NCI-H1048 (cell line): ENCODE data around the gene RHCG.

Experiments
- DNase-seq: peaks from one replicate; lab custom pipeline; 2025; lab: John Stamatoyannopoulos, UW

Gene RHCG

DNA sequence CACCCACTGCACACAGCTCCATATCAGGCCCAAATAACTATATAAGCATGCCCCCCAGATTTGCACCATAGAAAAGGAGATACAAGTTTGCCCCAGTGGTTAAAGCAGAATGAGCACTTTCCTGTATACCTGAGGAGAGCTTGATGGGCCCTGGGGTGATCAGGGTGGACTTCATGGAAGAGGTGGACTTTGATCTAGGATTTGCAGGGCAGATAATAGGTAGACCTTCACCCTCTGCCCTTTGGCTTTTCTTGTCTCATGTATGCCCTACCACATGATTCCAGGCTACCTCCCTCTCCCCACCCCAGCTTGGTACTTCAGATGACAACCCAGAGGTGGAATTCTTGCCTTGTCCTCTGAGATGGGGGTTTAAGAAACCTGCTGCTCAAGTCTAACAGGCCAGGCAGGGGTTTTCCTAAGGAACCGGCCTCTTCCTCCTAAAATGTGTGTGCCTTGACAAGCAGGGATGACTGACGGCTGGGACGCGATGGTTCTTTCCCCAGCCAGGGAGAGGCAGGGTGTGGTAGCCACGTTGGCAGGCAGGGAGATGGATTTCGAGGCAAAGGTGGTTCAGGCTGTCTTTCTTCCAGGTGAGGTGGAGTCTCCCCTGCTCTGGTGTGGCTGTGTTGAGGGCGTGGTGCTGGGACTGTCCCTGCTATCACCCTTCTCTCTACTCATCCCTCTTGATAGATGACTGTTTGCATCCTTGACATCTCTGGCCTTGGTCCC, 6.6 kb upstream of the RHCG start:
- no peak for DNase-seq

GRCh38 chr15:89501646-89502045, 5.3 kb upstream of the RHCG start:
- DNase-seq, result no peak

DNA sequence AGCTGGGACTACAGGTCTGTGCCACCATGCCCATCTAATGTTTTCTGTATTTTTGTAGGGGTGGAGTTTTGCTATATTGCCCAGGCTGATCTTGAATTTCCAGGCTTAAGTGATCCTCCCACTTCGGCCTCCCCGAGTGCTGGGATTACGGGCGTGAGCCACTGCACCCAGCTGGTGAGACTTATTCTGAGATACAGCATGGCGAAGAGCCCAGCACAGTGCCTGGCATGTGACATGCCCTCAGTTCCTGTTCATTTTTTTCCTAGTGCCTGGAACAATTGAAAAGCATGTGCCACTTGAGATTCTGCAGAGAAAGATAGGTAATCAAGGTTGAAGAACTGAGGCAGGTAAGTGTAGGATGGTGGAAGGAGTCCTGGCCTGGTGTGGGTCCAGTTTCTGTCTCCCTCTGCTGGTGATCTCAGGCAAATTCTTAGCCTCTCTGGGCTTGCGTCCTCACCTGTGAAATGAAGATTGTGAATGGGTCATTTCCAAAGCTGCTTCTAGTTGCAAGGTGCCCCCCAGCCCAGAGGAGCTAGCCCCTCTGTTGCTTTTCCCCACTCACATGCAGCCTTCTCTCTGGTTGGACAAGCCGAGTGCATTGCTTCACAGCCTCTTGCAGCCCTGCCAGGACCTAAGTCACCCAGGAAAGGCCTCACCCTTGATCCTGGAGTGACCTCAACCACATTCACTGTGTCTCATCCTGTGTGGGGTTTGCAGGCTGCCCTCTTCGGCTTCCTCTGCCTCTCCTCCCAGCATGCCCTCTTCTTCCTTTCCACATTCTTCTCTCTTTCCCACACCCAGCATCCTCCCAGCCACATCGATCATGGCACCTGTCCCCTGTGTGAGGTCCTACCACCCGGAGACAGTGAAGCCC, 4.3 kb upstream of the RHCG start:
- no peak for DNase-seq

GRCh38 chr15:89499156-89499555, 2.8 kb upstream of the RHCG start:
- no peak for DNase-seq

DNA sequence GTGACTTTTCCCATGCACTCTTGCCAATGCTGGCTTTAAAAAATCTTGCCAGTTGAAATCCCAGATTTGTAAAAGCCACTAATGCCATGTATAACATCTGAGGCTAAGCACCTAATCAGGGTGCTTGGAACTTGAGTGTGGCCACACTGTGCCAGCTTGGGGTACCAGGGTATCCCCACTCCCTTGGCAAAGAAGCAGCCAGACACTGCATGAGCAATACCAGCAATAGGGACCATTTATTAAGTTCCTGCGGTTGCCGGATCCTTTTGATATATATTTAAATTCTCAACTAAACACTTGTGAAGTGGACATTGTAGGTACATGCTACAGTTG, 2.2 kb upstream of the RHCG start:
- no peak for DNase-seq

DNA sequence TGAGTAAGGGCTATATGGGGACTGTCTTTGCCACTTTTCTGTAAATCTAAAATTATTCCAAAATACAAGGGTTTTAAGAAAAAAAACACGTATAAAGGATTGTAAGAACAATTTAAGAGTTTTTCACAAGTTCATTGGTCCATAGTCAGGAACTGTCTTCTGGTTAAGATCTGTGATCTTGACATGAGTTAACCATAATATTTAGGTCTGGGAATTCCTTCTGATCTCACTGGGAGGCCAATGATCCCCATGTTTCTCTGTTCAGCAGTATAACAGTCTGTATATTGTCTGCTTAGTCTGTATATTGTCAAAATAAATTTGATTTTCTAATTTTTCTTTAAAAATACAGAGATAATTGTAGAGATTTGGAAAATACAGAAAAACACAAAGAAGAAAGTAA, 848 bp upstream of the RHCG start:
- DNase-seq, result no peak

- DNase-seq, result no peak
Measured at GRCh38 chr15:89495638-89496145, 691 bp downstream of the RHCG start.

DNA sequence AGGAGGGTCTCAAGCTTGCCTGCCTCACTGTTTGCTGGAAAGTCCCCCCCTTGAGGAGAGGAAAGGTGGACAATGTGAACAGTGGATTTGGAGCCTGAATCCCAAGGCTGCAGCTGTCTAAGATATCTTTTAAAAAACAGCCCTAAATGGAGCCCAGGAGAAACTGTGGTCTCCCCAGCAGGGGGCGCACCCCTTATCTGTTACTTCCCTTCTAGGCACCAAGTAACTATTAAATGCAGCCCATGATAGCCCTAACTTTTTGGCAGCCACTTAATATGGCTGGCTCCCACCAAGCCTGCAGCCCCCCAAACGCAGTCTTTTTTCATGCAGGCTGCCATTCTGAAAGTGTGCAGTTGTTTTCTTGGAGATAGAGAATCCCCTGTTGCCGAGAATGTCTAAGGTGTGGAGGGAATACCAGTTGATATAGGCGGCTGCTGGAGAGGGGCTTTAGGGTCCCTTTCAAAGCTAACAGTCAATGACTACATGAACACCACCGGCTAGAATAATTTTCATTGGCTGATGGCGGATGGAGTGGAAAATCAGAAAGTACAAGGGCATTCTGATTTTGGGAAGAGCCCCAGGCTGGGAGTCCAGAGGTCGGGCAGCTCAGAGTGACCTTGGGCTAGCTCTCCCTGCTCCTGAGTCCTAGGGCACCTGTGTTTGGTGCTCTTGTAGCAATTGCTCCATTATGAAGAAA, 1.3 kb downstream of the RHCG start:
- no peak for DNase-seq

DNA sequence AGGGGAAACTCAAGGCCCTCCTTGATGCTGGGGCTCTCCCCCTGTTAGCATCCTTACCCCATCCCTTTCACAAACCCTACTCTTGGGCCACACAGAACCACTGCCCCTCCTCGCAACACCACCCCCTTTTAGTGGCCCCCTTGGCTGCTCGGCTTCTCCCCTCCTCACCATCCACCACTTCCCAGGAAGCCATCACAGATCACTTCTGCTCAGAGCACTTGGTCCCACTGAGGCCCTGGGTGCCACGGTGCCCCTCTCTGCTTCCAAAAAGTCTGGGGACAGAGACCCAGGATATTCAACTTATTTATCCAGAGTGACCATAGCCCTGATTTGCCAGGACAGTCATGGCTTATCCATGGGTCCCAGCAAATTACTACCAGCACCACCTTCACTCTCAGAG, 2.4 kb downstream of the RHCG start:
- no peak for DNase-seq

DNA sequence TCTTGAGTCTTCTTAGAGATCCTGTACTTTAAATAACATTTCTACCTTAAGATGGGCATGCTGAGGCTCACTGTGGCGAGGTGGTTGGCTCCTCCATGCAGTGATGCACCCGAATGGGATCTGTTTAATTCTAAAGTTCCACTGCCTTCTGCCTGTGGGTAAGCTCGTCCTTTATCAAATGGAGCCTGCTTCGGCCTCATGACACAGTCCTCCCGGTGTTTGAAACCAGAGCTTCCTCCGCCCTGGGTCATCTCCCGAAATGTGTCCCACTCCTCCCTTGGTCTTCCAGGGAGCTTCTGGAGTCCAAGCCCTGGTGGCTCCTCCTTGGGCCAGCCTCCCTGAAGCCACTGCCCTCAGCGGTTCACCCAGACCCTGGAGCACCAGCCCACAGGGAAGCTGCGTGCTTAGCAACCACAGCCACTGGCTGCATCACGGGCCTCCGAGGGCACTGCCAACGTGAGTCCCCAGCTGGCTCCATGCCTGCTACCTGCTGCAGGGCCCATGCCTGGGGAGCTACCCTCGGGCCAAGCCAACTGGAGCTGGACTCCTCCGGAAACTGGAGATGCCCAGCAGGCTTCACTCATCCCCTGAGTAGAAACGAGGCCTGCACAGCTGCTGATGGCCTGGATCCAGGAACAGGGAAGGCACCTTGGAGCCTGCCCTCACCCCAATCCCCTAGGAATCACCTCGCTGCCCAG, 3.3 kb downstream of the RHCG start:
- no peak for DNase-seq

- DNase-seq, result no peak
Measured at GRCh38 chr15:89492111-89492641, 4.2 kb downstream of the RHCG start.

GRCh38 chr15:89490814-89491315, 5.5 kb downstream of the RHCG start:
- DNase-seq, result no peak

- DNase-seq, result no peak
Measured at GRCh38 chr15:89490081-89490813, 6.1 kb downstream of the RHCG start.

DNA sequence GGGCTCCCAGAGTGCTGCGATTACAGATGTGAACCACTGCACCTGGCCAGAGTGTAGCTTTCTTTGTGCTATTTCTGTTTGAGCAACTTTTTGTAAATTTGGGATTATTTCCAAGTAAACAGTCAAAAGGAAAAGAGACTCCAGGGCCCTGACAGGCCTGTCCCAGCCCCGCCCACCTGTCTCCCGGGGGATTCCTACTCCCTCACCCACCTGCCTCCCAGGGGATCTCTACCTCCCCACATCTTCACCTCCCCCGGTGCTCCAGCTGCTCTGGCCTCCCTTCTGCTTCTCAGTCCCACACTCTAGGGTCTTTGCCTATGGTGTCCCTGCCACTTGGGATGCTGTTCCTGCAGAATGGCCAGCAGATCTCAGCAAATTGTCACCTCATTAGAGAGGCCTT, 7.0 kb downstream of the RHCG start:
- DNase-seq, result no peak

GRCh38 chr15:89487791-89488190, 8.6 kb downstream of the RHCG start:
- DNase-seq, result no peak

- DNase-seq, result no peak
Measured at GRCh38 chr15:89486726-89487050, 9.7 kb downstream of the RHCG start.

GRCh38 chr15:89483079-89483478, 13.3 kb downstream of the RHCG start:
- DNase-seq, result no peak

DNA sequence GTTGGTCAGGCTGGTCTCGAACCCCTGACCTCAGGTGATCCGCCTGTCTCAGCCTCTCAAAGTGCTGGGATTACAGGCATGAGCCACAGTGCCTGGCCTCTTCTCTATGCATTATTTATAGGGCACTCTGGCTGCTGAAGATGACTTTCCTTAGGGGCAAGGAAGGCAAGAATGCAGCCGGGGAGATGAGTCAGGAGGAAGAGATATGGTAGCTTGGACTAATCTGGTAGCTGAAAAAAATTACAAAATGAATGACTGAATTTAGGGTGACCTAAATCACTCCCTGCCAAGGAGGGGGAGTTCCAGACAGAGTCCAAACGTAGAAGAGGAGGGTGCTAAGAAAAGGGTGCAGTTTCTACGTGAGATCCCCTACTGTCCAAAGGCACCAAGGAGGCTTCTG, 14.2 kb downstream of the RHCG start:
- DNase-seq, result no peak

DNA sequence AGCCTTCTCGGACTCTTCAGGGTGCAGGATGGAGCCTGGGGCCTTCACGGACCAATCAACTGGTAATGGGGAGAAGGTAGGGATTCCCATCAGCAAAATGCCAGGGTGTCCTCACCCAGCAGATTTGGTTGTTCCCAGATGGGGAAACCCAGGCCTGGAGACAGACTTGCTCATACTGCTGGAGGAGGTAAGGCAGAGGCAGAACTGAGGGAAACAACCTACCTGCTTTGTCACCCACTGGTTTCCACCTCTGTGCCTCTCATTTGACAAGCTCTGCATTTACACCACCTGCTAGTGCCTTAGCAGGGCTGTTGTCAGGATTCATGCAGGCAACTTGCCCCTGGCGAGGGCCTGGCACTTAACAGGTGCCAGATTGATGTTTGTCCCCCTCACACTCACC, 15.9 kb downstream of the RHCG start:
- no peak for DNase-seq

DNA sequence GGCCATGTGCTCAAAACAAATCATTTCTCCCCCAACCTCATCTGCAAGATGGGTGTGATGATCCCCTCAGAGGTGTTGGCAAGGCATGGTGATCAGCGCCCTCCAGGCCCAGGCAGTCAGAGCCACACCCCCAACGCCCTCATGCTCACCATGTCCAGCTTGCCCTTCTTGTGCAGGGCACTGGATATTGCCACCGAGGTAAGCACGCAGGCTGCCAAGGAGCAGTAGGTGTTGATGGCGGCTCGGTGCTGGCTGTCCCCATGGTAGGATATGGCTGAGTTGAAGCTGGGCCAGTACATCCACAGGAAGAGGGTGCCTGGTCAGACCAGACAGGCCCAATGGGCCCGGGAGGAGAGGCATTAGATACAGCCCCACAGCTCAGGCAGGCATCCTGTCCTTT, 17.2 kb downstream of the RHCG start:
- DNase-seq, result no peak
